ENCODE data around the gene TMEM236.

TMEM236 gene

DNA sequence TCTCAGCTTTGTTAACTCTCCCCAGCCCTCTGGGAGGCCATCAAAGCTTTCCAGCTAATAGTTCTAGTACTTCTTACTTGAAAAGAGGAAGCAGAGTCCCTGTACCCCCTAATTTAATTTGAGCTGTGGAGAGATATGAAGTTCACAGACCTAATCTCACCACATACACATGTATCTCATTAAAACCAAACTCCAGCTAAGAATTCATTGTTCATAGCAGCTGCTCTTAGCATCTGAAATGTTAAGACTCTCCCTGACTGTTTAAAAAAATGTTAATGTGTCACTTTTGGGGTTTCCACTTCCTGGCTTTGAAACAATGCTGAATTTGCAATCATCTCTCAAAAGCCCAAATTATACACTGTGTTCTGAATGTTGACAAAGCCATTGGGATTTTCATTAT, 41.0 kb downstream of the TMEM236 start:
- no peak overlapping the region for H3K4me3 ChIP-seq (ENCODE audit: low read depth in 1 of 2, low read length in 2 of 2)
- no peaks in the 10 kb centered on the region for H3K9me3 ChIP-seq (ENCODE audit: low read length)
- no peaks in the 10 kb centered on the region for H3K36me3 ChIP-seq (ENCODE audit: insufficient read depth, low read length)
- H3K4me1 ChIP-seq (ENCODE audit: insufficient read depth, low read length): no peaks in the 10 kb centered on the region
- H3K27ac ChIP-seq (ENCODE audit: low read depth, low read length): no peak overlapping the region
- H3K27me3 ChIP-seq (ENCODE audit: control insufficient read depth in 1 of 2, insufficient read depth in 2 of 2, low read length in 2 of 2): no peaks in the 10 kb centered on the region
- H3K9ac ChIP-seq (ENCODE audit: low read length): no peak overlapping the region

DNA sequence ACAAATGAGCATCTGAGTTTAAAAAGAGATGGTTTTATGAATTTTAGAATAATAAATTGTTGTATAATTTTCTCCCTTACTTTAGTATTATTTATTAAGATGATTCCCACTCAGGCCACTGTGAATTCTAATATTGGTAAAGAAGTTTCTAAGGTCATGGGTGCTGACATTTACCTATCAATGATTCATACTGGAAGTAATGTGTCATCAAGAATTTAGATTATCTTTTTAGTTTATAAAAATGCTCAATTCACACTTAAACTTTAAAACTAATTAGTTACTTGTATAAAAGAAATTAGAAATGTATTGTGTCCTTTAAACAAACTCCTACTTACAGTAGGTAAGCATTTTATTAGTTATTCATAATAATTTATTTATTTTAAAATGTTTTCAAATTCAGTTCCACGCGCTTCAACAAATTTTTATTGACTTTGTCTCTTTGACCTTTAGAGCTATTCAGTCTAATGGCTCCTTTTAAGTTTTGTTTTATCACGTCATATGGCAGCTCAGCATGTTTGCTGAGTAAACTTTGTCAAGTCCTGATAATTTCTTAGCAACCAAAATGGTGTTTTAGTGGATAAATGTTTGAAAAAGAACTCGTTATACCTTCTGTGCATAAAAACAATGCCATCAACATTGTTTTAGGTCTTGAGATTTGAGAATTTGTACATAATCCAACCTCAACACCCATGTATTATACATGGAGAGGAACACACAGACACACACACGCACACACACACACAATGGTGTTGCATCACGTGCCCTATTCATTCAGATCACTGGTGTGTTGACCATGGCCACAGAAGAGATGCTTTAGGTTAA, 42.0 kb downstream of the TMEM236 start:
- Histone ChIP-seq H3K36me3 (ENCODE audit: insufficient read depth, low read length) (no peaks in the 10 kb centered on the region), H3K4me3 (ENCODE audit: low read depth in 1 of 2, low read length in 2 of 2) (no peak overlapping the region), H3K9me3 (ENCODE audit: low read length) (no peaks in the 10 kb centered on the region), H3K9ac (ENCODE audit: low read length) (no peak overlapping the region), H3K27ac (ENCODE audit: low read depth, low read length) (no peak overlapping the region), H3K27me3 (ENCODE audit: control insufficient read depth in 1 of 2, insufficient read depth in 2 of 2, low read length in 2 of 2) (no peaks in the 10 kb centered on the region), H3K4me1 (ENCODE audit: insufficient read depth, low read length) (no peaks in the 10 kb centered on the region)

DNA sequence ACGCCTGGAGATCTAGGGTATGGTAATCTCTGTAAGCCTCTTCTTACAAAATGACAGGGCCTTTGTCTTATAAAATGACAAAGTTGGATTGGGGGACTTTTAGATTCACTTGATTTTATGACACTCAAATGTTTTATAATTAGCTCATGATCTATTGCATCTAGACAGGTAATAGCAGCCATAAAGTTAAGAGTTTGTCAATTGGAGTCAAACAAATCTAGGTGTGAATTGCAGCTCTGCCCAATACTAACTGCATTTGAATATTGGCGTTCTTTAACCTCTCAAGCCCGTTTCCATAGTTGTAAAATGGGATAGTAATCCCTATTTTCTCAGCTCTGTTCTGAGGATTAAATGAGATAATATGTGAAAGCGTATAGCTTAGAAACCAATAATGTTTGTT, 43.1 kb downstream of the TMEM236 start:
- Histone ChIP-seq H3K27me3 (ENCODE audit: control insufficient read depth in 1 of 2, insufficient read depth in 2 of 2, low read length in 2 of 2) (no peaks in the 10 kb centered on the region), H3K4me1 (ENCODE audit: insufficient read depth, low read length) (no peaks in the 10 kb centered on the region), H3K36me3 (ENCODE audit: insufficient read depth, low read length) (no peaks in the 10 kb centered on the region), H3K9ac (ENCODE audit: low read length) (no peak overlapping the region), H3K27ac (ENCODE audit: low read depth, low read length) (no peak overlapping the region), H3K4me3 (ENCODE audit: low read depth in 1 of 2, low read length in 2 of 2) (no peak overlapping the region), H3K9me3 (ENCODE audit: low read length) (no peaks in the 10 kb centered on the region)

DNA sequence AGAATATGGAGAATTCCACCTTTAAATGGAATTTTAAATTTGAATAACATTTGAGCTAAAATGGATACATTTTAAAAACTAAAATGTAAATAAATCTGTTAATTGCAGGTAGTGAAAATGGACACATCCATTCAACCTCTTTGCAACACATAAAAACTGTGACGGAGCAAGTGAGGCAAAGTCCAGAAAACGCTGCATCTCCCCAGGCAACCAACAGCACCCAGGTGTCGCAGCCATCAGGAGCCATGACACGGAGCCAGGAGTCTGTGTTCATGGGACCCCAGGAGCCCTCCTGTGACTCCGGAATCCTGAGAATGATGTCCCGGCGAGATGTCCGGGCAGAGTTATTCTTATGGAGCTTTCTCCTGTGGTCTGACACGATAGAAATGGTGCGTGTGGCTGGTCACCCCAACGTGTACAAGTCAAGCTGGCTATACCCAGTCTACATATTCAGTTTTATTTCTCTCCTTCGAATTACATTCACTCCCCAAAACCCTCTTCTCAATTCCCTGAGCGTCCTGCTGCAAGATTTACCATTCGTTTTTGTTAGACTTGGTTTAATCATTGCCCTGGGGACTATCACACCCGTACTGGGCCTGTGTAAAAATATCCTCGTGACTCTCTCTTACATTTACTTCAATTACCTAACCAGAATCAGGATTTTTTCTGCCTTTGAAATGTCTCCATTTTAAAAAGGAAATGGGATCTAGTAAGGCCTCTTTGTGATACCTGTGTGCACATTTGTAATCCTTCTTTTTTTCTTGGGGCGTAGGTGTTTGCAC, 44.0 kb downstream of the TMEM236 start:
- Histone ChIP-seq H3K27ac (ENCODE audit: low read depth, low read length) (no peak overlapping the region), H3K4me1 (ENCODE audit: insufficient read depth, low read length) (no peaks in the 10 kb centered on the region), H3K9ac (ENCODE audit: low read length) (no peak overlapping the region), H3K36me3 (ENCODE audit: insufficient read depth, low read length) (no peaks in the 10 kb centered on the region), H3K27me3 (ENCODE audit: control insufficient read depth in 1 of 2, insufficient read depth in 2 of 2, low read length in 2 of 2) (no peaks in the 10 kb centered on the region), H3K4me3 (ENCODE audit: low read depth in 1 of 2, low read length in 2 of 2) (no peak overlapping the region), H3K9me3 (ENCODE audit: low read length) (no peaks in the 10 kb centered on the region)

DNA sequence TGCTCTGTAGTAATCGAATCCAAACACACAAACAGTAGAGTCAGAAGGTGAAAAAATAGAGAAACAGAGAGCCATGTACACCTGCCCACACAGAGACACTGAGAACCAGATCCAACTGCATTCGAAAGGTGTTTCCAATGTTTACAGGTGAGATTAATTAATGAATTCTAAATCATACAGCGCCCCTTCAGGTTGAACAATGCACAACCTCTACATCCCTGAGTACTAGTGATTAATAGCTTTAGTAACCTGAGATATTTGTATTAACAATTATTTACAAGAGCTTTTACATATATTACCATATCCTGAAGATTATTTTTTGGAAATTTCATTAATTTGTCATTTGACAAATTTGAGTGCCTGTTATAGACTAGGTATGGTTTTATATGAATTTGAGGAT, 49.5 kb downstream of the TMEM236 start:
- Histone ChIP-seq H3K27ac (ENCODE audit: low read depth, low read length) (no peak overlapping the region), H3K9ac (ENCODE audit: low read length) (no peak overlapping the region), H3K9me3 (ENCODE audit: low read length) (no peaks in the 10 kb centered on the region), H3K4me1 (ENCODE audit: insufficient read depth, low read length) (no peaks in the 10 kb centered on the region), H3K27me3 (ENCODE audit: control insufficient read depth in 1 of 2, insufficient read depth in 2 of 2, low read length in 2 of 2) (no peaks in the 10 kb centered on the region), H3K36me3 (ENCODE audit: insufficient read depth, low read length) (no peaks in the 10 kb centered on the region), H3K4me3 (ENCODE audit: low read depth in 1 of 2, low read length in 2 of 2) (no peak overlapping the region)

DNA sequence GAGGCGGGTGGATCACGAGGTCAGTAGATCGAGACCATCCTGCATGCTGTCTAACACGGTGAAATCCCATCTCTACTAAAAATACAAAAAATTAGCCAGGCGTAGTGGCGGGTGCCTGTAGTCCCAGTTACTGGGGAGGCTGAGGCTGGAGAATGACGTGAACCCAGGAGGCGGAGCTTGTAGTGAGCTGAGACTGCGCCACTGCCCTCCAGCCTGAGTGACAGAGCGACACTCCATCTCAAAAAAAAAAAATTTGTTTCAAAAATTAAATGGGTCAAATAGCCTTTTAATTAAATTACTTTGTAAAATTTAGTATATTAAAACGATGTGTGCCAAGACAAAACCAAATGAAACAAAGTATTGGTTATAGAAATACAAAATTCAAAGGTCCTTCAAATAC, 50.3 kb downstream of the TMEM236 start:
- no peaks in the 10 kb centered on the region for H3K9me3 ChIP-seq (ENCODE audit: low read length)
- no peaks in the 10 kb centered on the region for H3K27me3 ChIP-seq (ENCODE audit: control insufficient read depth in 1 of 2, insufficient read depth in 2 of 2, low read length in 2 of 2)
- H3K36me3 ChIP-seq (ENCODE audit: insufficient read depth, low read length): no peaks in the 10 kb centered on the region
- no peak overlapping the region for H3K4me3 ChIP-seq (ENCODE audit: low read depth in 1 of 2, low read length in 2 of 2)
- no peak overlapping the region for H3K9ac ChIP-seq (ENCODE audit: low read length)
- H3K27ac ChIP-seq (ENCODE audit: low read depth, low read length): no peak overlapping the region
- H3K4me1 ChIP-seq (ENCODE audit: insufficient read depth, low read length): no peaks in the 10 kb centered on the region

DNA sequence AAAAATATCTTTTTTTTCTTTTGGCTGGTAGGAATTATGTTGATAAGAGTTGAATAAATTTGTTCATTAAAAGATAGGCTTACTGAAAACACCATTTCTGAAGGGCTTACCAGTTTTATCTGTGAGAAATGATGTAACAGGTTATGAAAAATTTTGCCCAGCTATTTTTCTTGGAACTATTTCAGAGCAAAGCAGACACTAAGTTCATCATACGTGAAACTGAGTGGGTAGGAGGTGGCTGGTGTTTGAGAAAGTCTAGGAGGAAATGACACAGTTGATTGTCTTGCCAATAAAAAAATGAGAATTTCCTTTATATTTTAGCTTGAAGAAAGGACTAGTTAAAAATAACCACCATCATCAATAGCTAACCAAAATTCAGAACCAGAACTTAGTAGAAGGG, 51.0 kb downstream of the TMEM236 start:
- Histone ChIP-seq H3K4me1 (ENCODE audit: insufficient read depth, low read length) (no peaks in the 10 kb centered on the region), H3K4me3 (ENCODE audit: low read depth in 1 of 2, low read length in 2 of 2) (no peak overlapping the region), H3K36me3 (ENCODE audit: insufficient read depth, low read length) (no peaks in the 10 kb centered on the region)

DNA sequence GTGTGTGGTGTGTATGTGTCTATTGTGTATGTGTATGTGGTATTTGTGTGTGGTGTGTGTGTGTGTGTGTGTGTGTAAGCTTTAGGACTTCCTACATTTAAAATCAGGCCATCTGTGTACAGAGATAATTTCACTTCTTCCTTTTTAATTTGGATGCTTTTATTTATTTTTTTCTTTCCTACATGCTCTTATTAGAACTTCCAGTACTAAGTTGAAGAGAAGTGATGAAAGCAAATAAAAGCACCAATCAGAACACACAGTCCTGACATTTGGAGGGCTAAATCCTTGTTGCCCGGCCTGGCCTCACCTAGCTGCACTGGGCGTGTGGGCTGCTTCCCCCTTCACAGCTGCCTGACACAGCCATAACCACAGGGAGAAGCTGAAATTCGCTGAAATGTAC, 53.3 kb downstream of the TMEM236 start:
- no peaks in the 10 kb centered on the region for H3K4me1 ChIP-seq (ENCODE audit: insufficient read depth, low read length)
- no peak overlapping the region for H3K4me3 ChIP-seq (ENCODE audit: low read depth in 1 of 2, low read length in 2 of 2)
- no peak overlapping the region for H3K27ac ChIP-seq (ENCODE audit: low read depth, low read length)
- H3K9ac ChIP-seq (ENCODE audit: low read length): no peak overlapping the region
- no peaks in the 10 kb centered on the region for H3K27me3 ChIP-seq (ENCODE audit: control insufficient read depth in 1 of 2, insufficient read depth in 2 of 2, low read length in 2 of 2)
- H3K36me3 ChIP-seq (ENCODE audit: insufficient read depth, low read length): no peaks in the 10 kb centered on the region
- no peaks in the 10 kb centered on the region for H3K9me3 ChIP-seq (ENCODE audit: low read length)

More for the DNA sequence above, 51.0 kb downstream of the TMEM236 start:
- no peaks in the 10 kb centered on the region for H3K27me3 ChIP-seq (ENCODE audit: control insufficient read depth in 1 of 2, insufficient read depth in 2 of 2, low read length in 2 of 2)
- no peaks in the 10 kb centered on the region for H3K9me3 ChIP-seq (ENCODE audit: low read length)
- no peak overlapping the region for H3K27ac ChIP-seq (ENCODE audit: low read depth, low read length)
- no peak overlapping the region for H3K9ac ChIP-seq (ENCODE audit: low read length)

DNA sequence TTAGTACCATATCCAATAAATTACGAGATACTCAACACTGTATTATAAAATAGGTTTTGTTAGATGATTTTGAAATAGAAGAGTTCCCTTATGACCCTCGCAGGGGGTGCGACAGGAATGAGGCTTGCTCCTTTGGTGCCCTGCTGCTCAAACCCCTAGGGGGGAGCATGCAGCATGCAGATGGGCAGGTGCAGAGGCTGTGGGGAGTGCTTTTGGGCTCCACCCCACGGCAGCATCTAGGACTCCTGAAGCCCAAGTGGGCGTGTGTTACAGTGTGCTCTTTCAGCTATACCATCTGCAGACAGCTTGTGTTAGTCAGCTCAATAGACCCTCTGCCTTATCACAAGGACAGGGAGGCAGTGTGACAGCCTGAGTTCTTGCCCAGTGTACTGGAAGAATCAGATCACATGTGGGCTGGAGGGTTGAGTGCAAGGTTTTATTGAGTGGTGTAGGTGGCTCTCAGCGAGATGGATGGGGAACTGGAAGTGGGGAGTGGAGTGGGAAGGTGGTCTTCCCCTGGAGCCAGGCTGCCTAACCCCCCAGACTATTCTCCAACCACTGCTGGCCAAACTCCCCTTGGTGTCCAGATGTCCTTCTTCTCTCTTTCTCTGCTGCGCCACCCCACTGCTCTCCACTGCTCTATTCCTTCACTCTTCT, 54.0 kb downstream of the TMEM236 start:
- Histone ChIP-seq H3K9me3 (ENCODE audit: low read length) (no peaks in the 10 kb centered on the region), H3K27ac (ENCODE audit: low read depth, low read length) (no peak overlapping the region), H3K27me3 (ENCODE audit: control insufficient read depth in 1 of 2, insufficient read depth in 2 of 2, low read length in 2 of 2) (no peaks in the 10 kb centered on the region), H3K36me3 (ENCODE audit: insufficient read depth, low read length) (no peaks in the 10 kb centered on the region), H3K4me3 (ENCODE audit: low read depth in 1 of 2, low read length in 2 of 2) (no peak overlapping the region), H3K9ac (ENCODE audit: low read length) (no peak overlapping the region), H3K4me1 (ENCODE audit: insufficient read depth, low read length) (no peaks in the 10 kb centered on the region)

DNA sequence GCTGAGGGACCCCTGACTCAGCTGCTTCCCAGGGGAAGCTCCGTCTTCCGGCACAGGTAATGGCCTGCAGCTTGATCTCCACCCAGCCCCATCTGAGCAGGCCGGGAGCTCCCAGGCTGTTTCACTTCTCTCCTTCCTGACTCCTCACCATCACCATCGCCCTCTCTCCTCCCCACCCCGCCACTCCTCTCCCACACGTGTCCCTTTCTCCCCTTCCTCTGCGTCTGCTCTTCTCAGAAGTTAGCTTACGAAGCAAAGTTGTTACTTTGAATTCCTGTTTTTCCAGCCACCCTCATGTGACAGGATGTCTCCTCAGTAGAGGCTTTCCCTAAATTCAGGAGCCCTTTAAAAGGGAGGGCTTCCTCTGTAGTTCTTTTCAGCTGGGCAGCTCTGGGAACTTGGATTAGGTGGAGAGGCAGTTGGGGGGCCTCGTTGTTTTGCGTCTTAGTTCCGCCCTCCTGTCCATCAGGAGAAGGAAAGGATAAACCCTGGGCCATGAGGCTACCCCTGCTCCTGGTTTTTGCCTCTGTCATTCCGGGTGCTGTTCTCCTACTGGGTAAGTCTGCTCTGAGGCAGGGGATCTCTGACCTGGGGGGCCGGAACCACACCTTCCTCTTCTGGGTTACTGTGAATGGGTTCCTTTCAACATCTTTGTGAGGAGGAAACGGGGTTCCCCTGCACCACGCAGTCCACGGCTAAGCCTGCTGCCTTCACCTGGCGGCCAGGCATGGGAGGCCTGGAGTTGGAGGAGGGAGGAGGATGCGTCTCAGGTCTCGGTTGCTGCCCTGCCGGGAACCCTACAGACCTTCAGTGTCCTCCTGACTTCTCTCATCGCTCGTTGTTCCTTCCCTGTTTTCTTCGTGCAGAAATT, 57.2 kb downstream of the TMEM236 start, which contains the start of gene MRC1:
MRC1 (plus strand) TSS at position 378 of the 871 bp plus-strand sequence; CDS start at position 496, 118 bp downstream.
- H3K36me3 ChIP-seq (ENCODE audit: insufficient read depth, low read length): no peaks in the 10 kb centered on the region
- no peaks in the 10 kb centered on the region for H3K4me1 ChIP-seq (ENCODE audit: insufficient read depth, low read length)
- H3K27me3 ChIP-seq (ENCODE audit: control insufficient read depth in 1 of 2, insufficient read depth in 2 of 2, low read length in 2 of 2): no peaks in the 10 kb centered on the region
- no peaks in the 10 kb centered on the region for H3K9me3 ChIP-seq (ENCODE audit: low read length)
- H3K4me3 ChIP-seq (ENCODE audit: low read depth in 1 of 2, low read length in 2 of 2): no peak within 1 kb of the TSS
- H3K9ac ChIP-seq (ENCODE audit: low read length): no peak within 1 kb of the TSS
- no peak within 1 kb of the TSS for H3K27ac ChIP-seq (ENCODE audit: low read depth, low read length)

Data from muscle layer of colon (tissue), 2 donors.